ENCODE measurements around the gene NXPH3.

- TF ChIP-seq POLR2AphosphoS5 (IDR thresholded peaks at IDR 0.05; ENCODE audit: borderline replicate concordance, low read depth, low read length) = no peak
- no peak for TF ChIP-seq EZH2 (IDR thresholded peaks at IDR 0.05)
- no peak for TF ChIP-seq FOXP2 (optimal IDR thresholded peaks at IDR 0.05; ENCODE audit: control extremely low read depth, extremely low read length, insufficient read depth)
These were observed 2.0 kb upstream of the NXPH3 start for GRCh38 chr17:49573510-49574322.

All from SK-N-MC (cell line).